ENCODE measurements around the gene ACTG1. TPM values are rescaled to one million over a fixed set of nuclear protein-coding genes. Genes with fewer than 3 reads are reported as not detected.
"Not testable (repeated sequence)": the region's sequence is repeated elsewhere in the genome, so short reads cannot be mapped to it uniquely, and the experiment has no call there.

Gene ACTG1
- total RNA-seq, 1 donor: 8,913 TPM

DNA sequence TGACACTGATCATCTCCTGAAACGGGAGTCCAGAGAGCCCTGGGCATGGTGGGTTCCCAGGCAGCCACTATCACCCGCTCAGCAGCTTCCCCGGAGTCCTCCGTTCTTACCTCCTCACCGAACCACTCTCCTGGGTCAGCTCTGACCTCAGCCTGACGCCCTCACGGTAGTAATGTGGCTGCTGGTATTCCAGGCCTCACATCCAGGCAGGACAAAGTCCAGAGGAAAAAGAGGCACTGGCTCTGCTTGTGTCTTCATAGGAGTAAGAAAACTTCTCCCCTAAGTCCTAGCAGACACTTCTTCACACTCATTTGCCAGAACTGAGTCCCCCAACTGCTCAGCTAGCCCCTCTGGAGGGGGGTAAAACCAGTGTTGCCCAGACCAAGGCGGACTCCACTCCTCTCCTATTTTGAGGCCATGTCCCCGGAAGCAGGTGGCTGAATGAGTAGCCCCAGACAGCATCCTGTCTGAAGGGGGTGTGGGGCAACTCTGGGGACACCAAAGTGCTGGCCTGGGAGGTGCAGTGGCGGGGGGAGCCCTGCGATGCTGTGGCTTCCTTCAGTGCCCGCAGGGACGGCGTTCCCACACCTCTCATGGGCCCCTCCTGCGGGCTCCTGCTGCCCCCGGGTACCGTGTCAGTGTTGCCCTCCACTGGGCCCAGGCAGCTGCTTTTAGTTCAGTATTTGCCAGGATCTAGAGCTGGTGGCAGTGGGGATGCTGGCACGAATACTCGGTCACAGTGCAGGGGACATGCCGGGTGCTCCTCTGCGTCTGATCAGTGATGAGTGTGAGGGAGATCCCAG lies 20.9 kb upstream of the ACTG1 start:
- DNase-seq (ENCODE audit: low read depth in 2 of 3, low spot score in 2 of 3): no peak

DNA sequence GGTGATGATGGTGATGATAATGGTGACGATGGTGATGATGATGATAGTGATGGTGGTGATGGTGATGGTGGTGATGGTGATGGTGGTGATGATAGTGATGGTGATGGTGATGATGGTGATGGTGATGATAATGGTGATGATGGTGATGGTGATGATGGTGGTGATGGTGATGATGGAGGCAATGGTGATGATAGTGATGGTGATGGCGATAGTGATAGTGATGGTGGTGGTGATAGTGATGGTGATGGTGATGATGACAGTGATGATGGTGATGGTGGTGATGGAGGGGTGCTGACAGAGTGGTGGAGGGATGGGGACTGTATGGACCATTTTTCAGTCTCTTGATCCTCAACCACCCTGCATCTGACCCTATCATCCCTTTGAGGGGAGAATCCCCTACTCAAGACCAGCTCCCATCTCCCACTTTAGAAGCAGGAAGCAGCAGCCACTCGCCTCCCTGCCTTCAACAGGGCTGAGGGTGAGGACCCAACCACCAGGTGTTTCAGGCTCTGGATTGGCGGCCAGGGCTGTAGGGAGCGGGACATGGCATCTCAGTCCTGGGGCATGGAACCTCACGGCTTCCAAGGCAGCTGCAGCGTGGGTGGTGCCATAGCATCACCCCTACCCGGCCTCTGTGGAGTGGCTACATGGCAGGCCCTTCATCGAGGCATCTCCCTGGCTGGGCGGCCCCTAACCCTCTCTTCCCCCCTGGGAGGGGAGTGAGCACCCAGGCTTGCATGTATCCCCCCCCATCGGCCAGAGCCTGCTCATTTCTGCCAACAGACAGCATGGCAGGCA lies 20.1 kb upstream of the ACTG1 start:
- DNase-seq (ENCODE audit: low read depth in 2 of 3, low spot score in 2 of 3): no peak

- DNase-seq (ENCODE audit: low read depth in 2 of 3, low spot score in 2 of 3): not testable (repeated sequence)
Measured at GRCh38 chr17:81531998-81532404, 19.4 kb upstream of the ACTG1 start.

GRCh38 chr17:81531013-81531412 lies 18.4 kb upstream of the ACTG1 start:
- not testable (repeated sequence) for DNase-seq (ENCODE audit: low read depth in 2 of 3, low spot score in 2 of 3)

DNA sequence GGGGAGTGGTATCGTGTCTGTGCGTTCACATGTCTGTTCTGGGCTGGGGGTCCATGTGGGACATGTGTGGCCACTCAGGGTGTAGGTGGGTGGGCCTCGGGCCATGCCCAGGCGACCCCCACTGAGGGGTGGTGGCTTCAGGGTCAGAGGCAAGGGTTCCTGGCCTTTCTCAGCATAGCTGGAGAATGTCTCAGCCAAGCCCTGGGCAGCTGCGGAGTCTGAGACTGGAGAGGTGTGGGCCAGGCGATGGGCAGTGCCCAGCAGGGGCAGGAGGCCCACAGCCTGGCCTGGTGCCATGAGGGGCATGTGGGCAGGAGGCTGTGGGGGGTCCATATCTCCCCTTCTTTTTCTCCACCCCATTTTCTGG lies 16.8 kb upstream of the ACTG1 start:
- no peak for DNase-seq (ENCODE audit: low read depth in 2 of 3, low spot score in 2 of 3)

- no peak for DNase-seq (ENCODE audit: low read depth in 2 of 3, low spot score in 2 of 3)
Measured at GRCh38 chr17:81528651-81529436, 16.2 kb upstream of the ACTG1 start.

- no peak for DNase-seq (ENCODE audit: low read depth in 2 of 3, low spot score in 2 of 3)
Measured at GRCh38 chr17:81528384-81528650, 15.7 kb upstream of the ACTG1 start.

DNA sequence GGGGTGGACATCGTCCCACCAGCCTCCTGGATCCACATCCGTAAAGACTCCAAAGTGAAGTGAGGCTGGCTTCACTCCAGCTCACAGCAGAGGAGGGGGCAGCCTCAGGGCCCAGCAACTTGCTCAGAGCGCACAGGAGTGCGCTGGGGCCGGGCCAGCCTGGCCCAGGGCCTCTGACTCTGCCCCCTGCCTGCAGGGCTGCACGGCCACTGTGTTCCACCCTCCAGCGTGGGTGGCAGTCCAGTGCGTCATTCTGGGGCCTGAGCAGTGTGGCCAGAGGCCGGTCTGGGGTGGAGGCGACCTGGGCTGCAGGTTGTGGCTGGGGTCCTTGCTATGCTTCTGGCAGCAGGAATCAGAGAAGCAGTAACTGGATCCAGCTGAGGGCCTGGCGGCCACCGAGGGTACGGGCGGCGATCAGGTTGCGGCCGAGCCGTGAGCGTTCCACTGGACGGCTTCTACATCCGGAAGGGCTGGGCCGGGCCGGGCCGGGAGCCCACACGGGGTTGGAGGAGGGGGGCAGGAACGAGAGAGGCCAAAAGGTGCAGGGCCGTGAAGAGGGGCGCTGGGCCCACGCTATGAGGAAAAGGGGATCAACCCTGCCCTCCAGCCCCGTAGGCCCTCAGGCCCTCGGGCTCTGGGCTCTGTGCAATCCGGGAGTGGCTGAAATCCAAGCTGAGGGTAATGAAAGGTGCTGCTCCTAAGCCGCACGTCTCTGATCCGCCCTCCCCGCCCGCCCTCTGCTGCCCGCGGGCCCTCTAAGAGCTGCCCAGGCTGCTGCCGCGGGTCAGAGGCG lies 15.2 kb upstream of the ACTG1 start, which contains the start of gene FSCN2:
FSCN2 (plus strand) TSS at position 787 of the 793 bp plus-strand sequence. CDS start 155 bp downstream, outside the sequence.
- no peak for DNase-seq (ENCODE audit: low read depth in 2 of 3, low spot score in 2 of 3)

- DNase-seq (ENCODE audit: low read depth in 2 of 3, low spot score in 2 of 3): no peak
Measured at GRCh38 chr17:81526662-81527571, 14.3 kb upstream of the ACTG1 start.

- DNase-seq (ENCODE audit: low read depth in 2 of 3, low spot score in 2 of 3): no peak
Measured at GRCh38 chr17:81524865-81525159, 12.2 kb upstream of the ACTG1 start.

- no peak for DNase-seq (ENCODE audit: low read depth in 2 of 3, low spot score in 2 of 3)
Measured at GRCh38 chr17:81524039-81524864, 11.7 kb upstream of the ACTG1 start.

GRCh38 chr17:81523402-81524038 lies 10.9 kb upstream of the ACTG1 start:
- no peak for DNase-seq (ENCODE audit: low read depth in 2 of 3, low spot score in 2 of 3)

GRCh38 chr17:81522491-81523401 lies 10.1 kb upstream of the ACTG1 start:
- DNase-seq (ENCODE audit: low read depth in 2 of 3, low spot score in 2 of 3): peak in 2 of 3 donors; percentile 71 to 80

- DNase-seq (ENCODE audit: low read depth in 2 of 3, low spot score in 2 of 3): no peak
Measured at GRCh38 chr17:81520021-81520901, 7.7 kb upstream of the ACTG1 start.

- DNase-seq (ENCODE audit: low read depth in 2 of 3, low spot score in 2 of 3): peak in 2 of 3 donors; percentile 49 to 73
Measured at GRCh38 chr17:81519284-81520020, 6.9 kb upstream of the ACTG1 start.
